Left cardiac atrium (tissue), 4 donors: ENCODE data around the gene CACNA1G. TPM values are rescaled to one million over a fixed set of nuclear protein-coding genes. Genes with fewer than 3 reads are reported as not detected.

Source experiments
- ATAC-seq, 2 donors: fragments of 200-7000 bp; cut with Tn5 transposase; one replicate each; pipeline ENCODE4 v1.9.1; 2020; ENCODE audit warnings: mild to moderate bottlenecking in 2 of 2, moderate library complexity in 2 of 2
- DNase-seq: peaks from one replicate; pipeline ENCODE4 v3.0.0-alpha.2; 2020
- intact Hi-C, 2 donors: fragments of 100-400 bp; cut with DNase I; formaldehyde crosslinking; loops; one replicate each; pipeline versions ENCODE4 v1.14.1 to v1.15.1; 2022 to 2023
- total RNA-seq, 2 donors: library from RNA; stranded (reverse); fragmentation: NEBNext Ultra II Directional; extraction: Animal tissue kit (Norgen Biotek cat#: 25700); gene quantifications; one replicate each; pipeline ENCODE4 v1.2.1, GENCODE V29; 2021
- donor health status: DM: no; HTN: yes; CAD: no.
- donor health status: DM: no; HTN: yes; CAD: no; lungs with severe emphysema.
- donor health status: DM: yes; HTN: yes; CAD: no.
- donor health status: Dilated cardiomyopathy.

CACNA1G gene
- total RNA-seq, 2 donors from 2014 or later: 5.7 to 6.9 TPM

- ATAC-seq (no peak), DNase-seq (no peak)
- intact Hi-C loops: no loop called here
These were observed 16.3 kb downstream of the CACNA1G start for GRCh38 chr17:50576864-50577263.

GRCh38 chr17:50577451-50577954 lies 17.0 kb downstream of the CACNA1G start:
- intact Hi-C loops: no loop called here
- no peak for ATAC-seq
- DNase-seq: no peak

- ATAC-seq (no peak), DNase-seq (no peak)
- intact Hi-C loops: no loop called here
These were observed 17.7 kb downstream of the CACNA1G start for GRCh38 chr17:50578173-50578572.

GRCh38 chr17:50579399-50579798 lies 18.9 kb downstream of the CACNA1G start:
- intact Hi-C loops: no loop called here
- DNase-seq: no peak
- no peak for ATAC-seq

GRCh38 chr17:50580646-50581045 lies 20.1 kb downstream of the CACNA1G start:
- intact Hi-C loops: no loop called here
- DNase-seq (no peak), ATAC-seq (no peak)

GRCh38 chr17:50581316-50581715 lies 20.8 kb downstream of the CACNA1G start:
- no peak for ATAC-seq
- no peak for DNase-seq
- intact Hi-C loops: no loop called here

- intact Hi-C loops: no loop called here
- DNase-seq (peak; percentile 50), ATAC-seq (peak; percentile 69 to 79)
These were observed 22.2 kb downstream of the CACNA1G start for GRCh38 chr17:50582741-50583140.

- peak; percentile 71 to 78 for ATAC-seq
- intact Hi-C loops: no loop called here
- DNase-seq: peak; percentile 57
These were observed 23.1 kb downstream of the CACNA1G start for GRCh38 chr17:50583641-50584040.

- intact Hi-C loops: no loop called here
- DNase-seq (no peak), ATAC-seq (peak; percentile 2 to 31)
These were observed 23.6 kb downstream of the CACNA1G start for GRCh38 chr17:50584116-50584515.

GRCh38 chr17:50584749-50585148 lies 24.2 kb downstream of the CACNA1G start:
- ATAC-seq (no peak), DNase-seq (no peak)
- intact Hi-C loops: no loop called here

GRCh38 chr17:50585346-50585745 lies 24.8 kb downstream of the CACNA1G start:
- ATAC-seq: peak in 1 of 2 donors; percentile 38
- intact Hi-C loops: no loop called here
- no peak for DNase-seq

GRCh38 chr17:50585891-50586290 lies 25.4 kb downstream of the CACNA1G start:
- ATAC-seq (no peak), DNase-seq (no peak)

GRCh38 chr17:50586421-50587247 lies 26.1 kb downstream of the CACNA1G start:
- intact Hi-C loops: no loop called here
- ATAC-seq: no peak
- DNase-seq: no peak

More at GRCh38 chr17:50585891-50586290, 25.4 kb downstream of the CACNA1G start:
- intact Hi-C loops: no loop called here

GRCh38 chr17:50587571-50587970 lies 27.1 kb downstream of the CACNA1G start:
- DNase-seq (no peak), ATAC-seq (no peak)
- intact Hi-C loops: no loop called here

- no peak for DNase-seq
- peak; percentile 7 to 17 for ATAC-seq
- intact Hi-C loops: no loop called here
These were observed 28.0 kb downstream of the CACNA1G start for GRCh38 chr17:50588391-50589049.

GRCh38 chr17:50589095-50589705 lies 28.7 kb downstream of the CACNA1G start:
- DNase-seq: no peak
- intact Hi-C loops: no loop called here
- ATAC-seq: no peak

GRCh38 chr17:50590946-50591737 lies 30.6 kb downstream of the CACNA1G start:
- ATAC-seq: no peak
- DNase-seq: no peak
- intact Hi-C loops: no loop called here

- ATAC-seq (peak; percentile 34 to 58), DNase-seq (peak; percentile 56)
- intact Hi-C loops: no loop called here
These were observed 32.8 kb downstream of the CACNA1G start for GRCh38 chr17:50593321-50593720.

GRCh38 chr17:50594128-50594823 lies 33.8 kb downstream of the CACNA1G start:
- ATAC-seq (no peak), DNase-seq (no peak)
- intact Hi-C loops: no loop called here
